Osteoblast (primary cell): ENCODE results near the gene CFAP74. TPM values are rescaled to one million over a fixed set of nuclear protein-coding genes. Genes with fewer than 3 reads are reported as not detected.
A peak's percentile ranks its signal among the peaks of the same experiment; 100 is the strongest.

Source experiments
- DNase-seq: peaks from one replicate; pipeline ENCODE4 v3.0.0; 2011; ENCODE audit warnings: low spot score, mixed read lengths; ENCODE audit not compliant: insufficient read length; ENCODE audit errors: missing footprints
- H2AFZ ChIP-seq: 2 replicates; pipeline ENCODE4 v1.6.0; 2011; ENCODE audit warnings: mild to moderate bottlenecking, low read length
- H3K27ac ChIP-seq: 2 replicates; pipeline ENCODE4 v1.5.1; 2011; ENCODE audit warnings: mild to moderate bottlenecking, low read depth, low read length, moderate library complexity
- H3K27me3 ChIP-seq: 2 replicates; pipeline ENCODE4 v1.6.0; 2012; ENCODE audit warnings: mild to moderate bottlenecking, control low read depth, inconsistent platforms, low read length, moderate library complexity; ENCODE audit not compliant: insufficient read depth
- H3K36me3 ChIP-seq: 2 replicates; pipeline ENCODE4 v1.5.1; 2011; ENCODE audit warnings: mild to moderate bottlenecking, low read length, control low read depth, moderate library complexity; ENCODE audit not compliant: insufficient read depth
- H3K4me1 ChIP-seq: 2 replicates; pipeline ENCODE4 v1.5.1; 2011; ENCODE audit warnings: mild to moderate bottlenecking, low read length, control low read depth, moderate library complexity; ENCODE audit not compliant: insufficient read depth
- H3K4me2 ChIP-seq: 2 replicates; pipeline ENCODE4 v1.6.0; 2011; ENCODE audit warnings: mild to moderate bottlenecking, low read length; ENCODE audit not compliant: insufficient read depth
- H3K4me3 ChIP-seq: fragments of 200-600 bp; sonication (generic); 3 replicates; pipeline ENCODE4 v1.5.1; 2012; ENCODE audit warnings: mild to moderate bottlenecking, low read length, inconsistent platforms; ENCODE audit not compliant: insufficient read depth
- H3K79me2 ChIP-seq: 2 replicates; pipeline ENCODE4 v1.6.0; 2012; ENCODE audit warnings: mild to moderate bottlenecking, low read length, control low read depth, inconsistent platforms; ENCODE audit not compliant: insufficient read depth
- H3K9me3 ChIP-seq: 2 replicates; pipeline ENCODE4 v1.5.1; 2011; ENCODE audit warnings: low read depth, low read length, control low read depth
- H4K20me1 ChIP-seq: 2 replicates; pipeline ENCODE4 v1.6.0; 2012; ENCODE audit warnings: mild to moderate bottlenecking, low read length, control low read depth; ENCODE audit not compliant: insufficient read depth
- CTCF ChIP-seq: IDR thresholded peaks from 2 replicates; pipeline ENCODE4 v1.5.1; 2011; ENCODE audit warnings: mild to moderate bottlenecking, low read depth, low read length, moderate library complexity; ENCODE audit errors: extremely low read depth
- total RNA-seq: library from RNA; depleted of rRNA; stranded (reverse); fragments of >200 nt; gene quantifications from 2 replicates; pipeline ENCODE4 v1.2.3, GENCODE V29; 2012

Gene CFAP74
- total RNA-seq, 1 donor, result not detected

- peaks cover 13% of the 10 kb centered on the region for H3K36me3 ChIP-seq
- TF ChIP-seq CTCF, result no peak
- no peak overlapping the region for H3K27ac ChIP-seq
- H2AFZ ChIP-seq, result no peak overlapping the region
- no peak overlapping the region for H3K4me2 ChIP-seq
- peaks cover 6% of the 10 kb centered on the region for H3K4me1 ChIP-seq
- H3K9me3 ChIP-seq, result no peaks in the 10 kb centered on the region
- no peak overlapping the region for H3K4me3 ChIP-seq
- peak; percentile 78 for DNase-seq
- H4K20me1 ChIP-seq, result peaks cover 89% of the 10 kb centered on the region
- H3K79me2 ChIP-seq, result peaks cover 98% of the 10 kb centered on the region
- H3K27me3 ChIP-seq, result no peaks in the 10 kb centered on the region
Observed at GRCh38 chr1:1876335-1876930, 127.2 kb downstream of the CFAP74 start.

GRCh38 chr1:1875932-1876331 lies 127.7 kb downstream of the CFAP74 start:
- no peaks in the 10 kb centered on the region for H3K27me3 ChIP-seq
- H3K4me3 ChIP-seq, result no peak overlapping the region
- H3K79me2 ChIP-seq, result peaks cover 98% of the 10 kb centered on the region
- H3K4me2 ChIP-seq, result no peak overlapping the region
- TF ChIP-seq CTCF, result no peak
- H3K27ac ChIP-seq, result no peak overlapping the region
- H3K4me1 ChIP-seq, result peaks cover 6% of the 10 kb centered on the region
- H4K20me1 ChIP-seq, result peaks cover 89% of the 10 kb centered on the region
- DNase-seq, result no peak
- no peak overlapping the region for H2AFZ ChIP-seq
- peaks cover 13% of the 10 kb centered on the region for H3K36me3 ChIP-seq
- H3K9me3 ChIP-seq, result no peaks in the 10 kb centered on the region

- no peak for TF ChIP-seq CTCF
Observed at GRCh38 chr1:1874901-1875300, 128.7 kb downstream of the CFAP74 start.

GRCh38 chr1:1873186-1873585 lies 130.4 kb downstream of the CFAP74 start:
- no peak overlapping the region for H3K27ac ChIP-seq
- no peak overlapping the region for H2AFZ ChIP-seq
- no peak for TF ChIP-seq CTCF
- no peaks in the 10 kb centered on the region for H3K27me3 ChIP-seq
- H3K4me3 ChIP-seq, result no peak overlapping the region
- no peaks in the 10 kb centered on the region for H3K9me3 ChIP-seq
- peaks cover 98% of the 10 kb centered on the region for H3K79me2 ChIP-seq
- H4K20me1 ChIP-seq, result peaks cover 88% of the 10 kb centered on the region
- H3K4me2 ChIP-seq, result no peak overlapping the region
- DNase-seq, result no peak
- H3K36me3 ChIP-seq, result peaks cover 13% of the 10 kb centered on the region
- H3K4me1 ChIP-seq, result peaks cover 6% of the 10 kb centered on the region

More at GRCh38 chr1:1874901-1875300, 128.7 kb downstream of the CFAP74 start:
- Histone ChIP-seq H3K36me3 (peaks cover 13% of the 10 kb centered on the region), H3K27me3 (no peaks in the 10 kb centered on the region), H2AFZ (no peak overlapping the region), H3K4me1 (peaks cover 6% of the 10 kb centered on the region), H4K20me1 (peaks cover 90% of the 10 kb centered on the region), H3K27ac (no peak overlapping the region), H3K4me2 (no peak overlapping the region), H3K9me3 (no peaks in the 10 kb centered on the region), H3K4me3 (no peak overlapping the region), H3K79me2 (peaks cover 99% of the 10 kb centered on the region)
- no peak for DNase-seq
